Astrocyte (in vitro differentiated cells and primary cell): ENCODE data around the gene FEV. TPM values are rescaled to one million over a fixed set of nuclear protein-coding genes. Genes with fewer than 3 reads are reported as not detected.

ENCODE experiments used
- DNase-seq: peaks from one replicate; pipeline ENCODE4 v3.0.0-alpha.2; 2010; ENCODE audit warnings: low read depth
- FAIRE-seq: peaks from 2 replicates; lab custom pipeline; 2011; peaks lifted over from hg19 to GRCh38; lab: Jason Lieb, UNC
- H2AFZ ChIP-seq: 2 replicates; pipeline ENCODE4 v1.6.0; 2012; ENCODE audit warnings: low read depth, low read length, inconsistent platforms
- H3K27ac ChIP-seq: 2 replicates; pipeline ENCODE4 v1.5.1; 2011; ENCODE audit warnings: low read depth, low read length, inconsistent platforms
- H3K27me3 ChIP-seq: 2 replicates; pipeline ENCODE4 v1.6.0; 2011; ENCODE audit warnings: low read length, inconsistent platforms; ENCODE audit not compliant: insufficient read depth
- H3K36me3 ChIP-seq: 2 replicates; pipeline ENCODE4 v1.5.1; 2011; ENCODE audit warnings: low read length, inconsistent platforms; ENCODE audit not compliant: insufficient read depth
- H3K4me1 ChIP-seq: 2 replicates; pipeline ENCODE4 v1.5.1; 2011; ENCODE audit warnings: low read length, inconsistent platforms; ENCODE audit not compliant: insufficient read depth
- H3K4me2 ChIP-seq: 2 replicates; pipeline ENCODE4 v1.6.0; 2012; ENCODE audit warnings: low read length, inconsistent platforms
- H3K4me3 ChIP-seq: 2 replicates; pipeline ENCODE4 v1.5.1; 2011; ENCODE audit warnings: low read depth, mild to moderate bottlenecking, low read length, inconsistent platforms; ENCODE audit not compliant: insufficient read depth
- H3K79me2 ChIP-seq: 2 replicates; pipeline ENCODE4 v1.6.0; 2012; ENCODE audit warnings: mild to moderate bottlenecking, low read length, inconsistent platforms; ENCODE audit not compliant: insufficient read depth
- H3K9ac ChIP-seq: 2 replicates; pipeline ENCODE4 v1.6.0; 2012; ENCODE audit warnings: mild to moderate bottlenecking, low read length, inconsistent platforms
- H3K9me3 ChIP-seq: 2 replicates; pipeline ENCODE4 v1.5.1; 2012; ENCODE audit warnings: low read depth, mild to moderate bottlenecking, low read length, inconsistent platforms; ENCODE audit not compliant: insufficient read depth
- H4K20me1 ChIP-seq: 2 replicates; pipeline ENCODE4 v1.6.0; 2012; ENCODE audit warnings: low read length, inconsistent platforms; ENCODE audit not compliant: insufficient read depth
- H3K27ac Mint-ChIP-seq: one replicate; pipeline ENCODE4 v1.8.0; 2021; ENCODE audit warnings: mild to moderate bottlenecking, mixed read lengths; ENCODE audit not compliant: unreplicated experiment
- H3K27me3 Mint-ChIP-seq: one replicate; pipeline ENCODE4 v1.8.0; 2021; ENCODE audit warnings: low read depth, mixed read lengths; ENCODE audit not compliant: unreplicated experiment
- H3K36me3 Mint-ChIP-seq: one replicate; pipeline ENCODE4 v1.8.0; 2021; ENCODE audit warnings: low read depth, mixed read lengths; ENCODE audit not compliant: unreplicated experiment
- H3K4me1 Mint-ChIP-seq: one replicate; pipeline ENCODE4 v1.8.0; 2021; ENCODE audit warnings: low read depth, mixed read lengths; ENCODE audit not compliant: unreplicated experiment
- H3K4me3 Mint-ChIP-seq: one replicate; pipeline ENCODE4 v1.8.0; 2021; ENCODE audit warnings: mild to moderate bottlenecking, moderate library complexity, mixed read lengths; ENCODE audit not compliant: unreplicated experiment
- H3K9me3 Mint-ChIP-seq: one replicate; pipeline ENCODE4 v1.8.0; 2021; ENCODE audit warnings: mild to moderate bottlenecking, mixed read lengths; ENCODE audit not compliant: unreplicated experiment
- CTCF ChIP-seq: IDR thresholded peaks from 2 replicates; pipeline ENCODE4 v1.5.1; 2011; ENCODE audit warnings: low read depth, mild to moderate bottlenecking, inconsistent platforms, low read length, moderate library complexity; ENCODE audit not compliant: insufficient read depth
- EZH2 ChIP-seq: IDR thresholded peaks from 2 replicates; pipeline ENCODE4 v1.6.1; 2012; ENCODE audit warnings: mild to moderate bottlenecking, low read length, inconsistent platforms; ENCODE audit not compliant: insufficient read depth
- total RNA-seq: library from RNA; stranded (reverse); gene quantifications from 2 replicates; pipeline ENCODE4 v1.2.1, GENCODE V29; 2021

The FEV gene
- total RNA-seq, 1 donor from 2014 or later: not detected

DNA sequence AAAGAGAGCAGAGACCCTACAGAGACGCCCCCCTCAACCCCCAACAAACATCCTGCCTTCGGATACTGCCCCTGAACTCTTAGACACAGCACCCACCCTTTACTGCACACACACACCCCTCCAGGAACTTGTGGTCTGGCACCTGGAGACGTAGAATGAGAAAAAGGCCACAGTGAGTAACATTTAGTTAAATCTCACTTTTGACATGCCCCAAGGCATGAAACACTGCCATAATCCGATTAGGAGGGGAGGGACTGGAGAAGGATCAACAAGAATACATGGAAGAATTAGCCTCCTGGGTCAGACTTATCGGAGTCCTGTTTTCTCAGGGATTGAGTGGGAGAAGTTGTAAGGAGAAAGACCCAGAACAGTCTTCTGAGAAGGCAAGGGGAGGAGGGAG is 21.4 kb downstream of the FEV start:
- H3K4me1 ChIP-seq: peaks cover 14% of the 10 kb centered on the region
- Mint-ChIP-seq H3K4me3 (peak overlapping the region; percentile 82), H3K27ac (peak overlapping the region; percentile 97), H3K27me3 (peaks cover 46% of the 10 kb centered on the region), H3K9me3 (no peaks in the 10 kb centered on the region), H3K4me1 (peaks cover 18% of the 10 kb centered on the region), H3K36me3 (no peaks in the 10 kb centered on the region)
- H3K27ac ChIP-seq: peak overlapping the region; percentile 41
- H3K9ac ChIP-seq: peak overlapping the region; percentile 55
- no peak overlapping the region for H2AFZ ChIP-seq
- H4K20me1 ChIP-seq: peaks cover 4% of the 10 kb centered on the region
- FAIRE-seq (no peak), DNase-seq (peak; percentile 12)
- H3K4me2 ChIP-seq: peak overlapping the region; percentile 72
- H3K79me2 ChIP-seq: no peaks in the 10 kb centered on the region
- H3K4me3 ChIP-seq: peak overlapping the region; percentile 20
- no peaks in the 10 kb centered on the region for H3K36me3 ChIP-seq
- TF ChIP-seq EZH2 (no peak), CTCF (no peak)
- H3K9me3 ChIP-seq: no peaks in the 10 kb centered on the region
- H3K27me3 ChIP-seq: peaks cover 37% of the 10 kb centered on the region

DNA sequence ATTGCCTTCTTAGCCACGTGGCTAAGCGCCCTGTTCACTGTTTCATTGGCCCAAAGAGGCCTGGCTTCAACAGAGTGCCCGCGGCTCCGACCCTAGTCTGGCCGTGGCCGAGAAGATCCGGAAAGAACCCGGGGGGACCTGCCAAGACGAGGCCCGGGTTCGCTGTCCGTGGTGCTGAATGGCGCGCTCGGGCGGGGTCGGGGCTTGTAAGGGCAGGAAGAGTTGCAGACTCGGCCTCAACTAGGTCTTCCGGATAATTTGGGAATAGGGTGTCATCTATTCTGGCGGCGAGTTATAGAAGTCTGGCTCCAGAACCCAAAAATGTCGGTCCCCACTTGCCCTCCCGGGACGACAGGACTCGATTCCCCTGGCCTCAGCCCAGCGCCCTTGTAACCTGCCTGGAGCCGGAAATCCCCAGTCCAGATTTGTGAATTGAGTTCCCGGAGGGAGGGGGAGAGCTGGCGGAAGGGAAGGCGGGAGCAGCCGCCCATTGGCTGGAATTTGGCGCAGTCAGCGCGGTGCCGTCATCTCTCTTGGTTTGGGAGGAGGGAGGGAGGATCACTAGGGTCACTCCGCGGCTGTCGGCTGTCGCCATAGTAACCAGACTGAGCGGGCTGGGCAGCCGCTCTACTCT is 22.0 kb downstream of the FEV start:
- Mint-ChIP-seq H3K4me1 (peaks cover 18% of the 10 kb centered on the region), H3K27ac (peak overlapping the region; percentile 97), H3K36me3 (no peaks in the 10 kb centered on the region), H3K9me3 (no peaks in the 10 kb centered on the region), H3K4me3 (peak overlapping the region; percentile 82), H3K27me3 (peaks cover 46% of the 10 kb centered on the region)
- TF ChIP-seq EZH2 (peak; percentile 65), CTCF (no peak)
- H3K4me2 ChIP-seq: peak overlapping the region; percentile 72
- no peaks in the 10 kb centered on the region for H3K36me3 ChIP-seq
- H3K27me3 ChIP-seq: peaks cover 39% of the 10 kb centered on the region
- H2AFZ ChIP-seq: no peak overlapping the region
- no peaks in the 10 kb centered on the region for H3K79me2 ChIP-seq
- peaks cover 14% of the 10 kb centered on the region for H3K4me1 ChIP-seq
- DNase-seq: peak; percentile 71
- H3K4me3 ChIP-seq: no peak overlapping the region
- no peak for FAIRE-seq
- peak overlapping the region; percentile 41 for H3K27ac ChIP-seq
- no peaks in the 10 kb centered on the region for H3K9me3 ChIP-seq
- peaks cover 4% of the 10 kb centered on the region for H4K20me1 ChIP-seq
- no peak overlapping the region for H3K9ac ChIP-seq
